ENCODE results near the gene DVL2. TPM values are rescaled to one million over a fixed set of nuclear protein-coding genes. Genes with fewer than 3 reads are reported as not detected.

DVL2 gene
- total and polyA plus RNA-seq, 8 donors, result 36.9 to 59.7 (median 52.3) TPM

DNA sequence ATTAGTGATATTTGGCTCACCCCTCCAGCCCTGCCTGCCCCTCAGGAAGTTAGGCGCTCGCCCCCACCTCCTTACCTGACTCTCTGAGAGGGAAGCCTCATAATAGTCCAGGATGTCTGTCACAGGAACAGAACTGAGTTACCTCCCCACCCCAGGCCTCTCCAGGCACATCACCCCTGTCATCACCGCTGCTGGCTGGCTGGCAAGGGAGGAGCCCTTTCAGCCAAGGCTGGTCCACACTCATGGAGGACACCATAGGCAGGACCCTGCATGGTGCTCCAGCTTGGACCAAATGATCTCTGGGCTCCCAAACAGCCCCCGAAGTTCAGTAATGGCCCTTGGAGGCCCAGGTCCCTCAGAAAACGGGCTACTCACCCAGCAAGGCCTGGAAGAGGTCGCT lies 16.2 kb downstream of the DVL2 start:
- peak overlapping the region in 1 of 2 donors; percentile 33 for H3K27ac ChIP-seq
- no peak overlapping the region for H3K4me3 ChIP-seq
- no peaks in the 10 kb centered on the region for H3K9me3 ChIP-seq
- peaks cover 22 to 74% of the 10 kb centered on the region in 2 donors for H3K4me1 ChIP-seq
- no peak for ATAC-seq
- intact Hi-C loops (cut with DNase I), result no loop called here
- H3K27me3 ChIP-seq, result no peaks in the 10 kb centered on the region
- DNase-seq, result no peak
- peaks cover 0 to 25% of the 10 kb centered on the region in 2 donors for H3K36me3 ChIP-seq
- TF ChIP-seq, protein P1, sequence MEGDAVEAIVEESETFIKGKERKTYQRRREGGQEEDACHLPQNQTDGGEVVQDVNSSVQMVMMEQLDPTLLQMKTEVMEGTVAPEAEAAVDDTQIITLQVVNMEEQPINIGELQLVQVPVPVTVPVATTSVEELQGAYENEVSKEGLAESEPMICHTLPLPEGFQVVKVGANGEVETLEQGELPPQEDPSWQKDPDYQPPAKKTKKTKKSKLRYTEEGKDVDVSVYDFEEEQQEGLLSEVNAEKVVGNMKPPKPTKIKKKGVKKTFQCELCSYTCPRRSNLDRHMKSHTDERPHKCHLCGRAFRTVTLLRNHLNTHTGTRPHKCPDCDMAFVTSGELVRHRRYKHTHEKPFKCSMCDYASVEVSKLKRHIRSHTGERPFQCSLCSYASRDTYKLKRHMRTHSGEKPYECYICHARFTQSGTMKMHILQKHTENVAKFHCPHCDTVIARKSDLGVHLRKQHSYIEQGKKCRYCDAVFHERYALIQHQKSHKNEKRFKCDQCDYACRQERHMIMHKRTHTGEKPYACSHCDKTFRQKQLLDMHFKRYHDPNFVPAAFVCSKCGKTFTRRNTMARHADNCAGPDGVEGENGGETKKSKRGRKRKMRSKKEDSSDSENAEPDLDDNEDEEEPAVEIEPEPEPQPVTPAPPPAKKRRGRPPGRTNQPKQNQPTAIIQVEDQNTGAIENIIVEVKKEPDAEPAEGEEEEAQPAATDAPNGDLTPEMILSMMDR (IDR thresholded peaks at IDR 0.05), result no peak

DNA sequence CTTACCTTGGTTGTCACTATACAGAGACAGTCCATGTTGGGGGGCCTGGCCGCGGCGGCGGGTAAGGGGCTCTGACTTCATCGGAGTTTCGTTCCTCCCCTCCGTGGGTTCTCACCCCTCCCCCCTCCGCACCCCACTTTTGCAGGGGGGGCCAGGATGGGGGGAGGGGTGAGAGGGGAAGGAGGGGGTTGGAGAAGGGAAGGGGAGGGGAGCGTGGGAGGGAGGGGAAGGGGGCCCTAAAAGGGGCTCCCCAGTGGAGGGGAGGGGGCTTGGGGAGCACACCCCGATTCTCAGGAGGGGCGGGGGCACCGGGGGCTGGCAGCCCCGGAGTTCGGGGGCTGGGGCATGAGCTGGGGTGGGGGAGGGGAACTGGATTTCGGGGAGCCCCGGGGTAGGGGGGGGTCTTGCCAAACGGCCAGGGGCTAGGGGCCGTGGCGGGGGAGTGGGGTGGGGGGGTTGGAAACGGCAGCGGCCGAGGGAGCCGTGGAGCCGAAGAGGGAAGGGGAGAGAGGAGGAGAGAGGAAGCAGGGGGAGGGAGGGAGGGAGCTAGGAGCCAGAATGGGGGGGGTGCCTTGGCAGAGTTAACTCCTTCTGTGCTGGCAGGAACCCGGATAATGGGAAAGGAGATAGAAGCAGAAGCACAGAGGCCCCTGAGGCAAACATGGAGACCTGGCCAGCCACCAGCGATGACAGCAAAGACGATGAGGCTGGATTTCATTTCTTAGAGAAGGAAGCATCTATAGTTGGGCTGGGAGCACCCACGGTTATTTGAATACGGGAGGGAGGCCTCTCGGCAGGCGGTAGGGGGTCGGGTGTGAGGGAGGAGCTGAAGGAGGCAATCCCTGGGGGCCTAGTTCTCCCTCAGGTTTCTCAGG lies 17.0 kb downstream of the DVL2 start:
- Histone ChIP-seq H3K4me3 (peak overlapping the region; percentile 36 to 49), H3K4me1 (peaks cover 22 to 74% of the 10 kb centered on the region in 2 donors), H3K27me3 (no peaks in the 10 kb centered on the region), H3K27ac (peak overlapping the region; percentile 33 to 43), H3K9me3 (no peaks in the 10 kb centered on the region), H3K36me3 (peaks cover 0 to 17% of the 10 kb centered on the region in 2 donors)
- DNase-seq (peak in 3 of 4 donors; percentile 56 to 90 (median 72)), ATAC-seq (no peak)
- TF ChIP-seq, protein P1 (IDR thresholded peaks at IDR 0.05), result no peak
- intact Hi-C loops (cut with DNase I), result no loop called here

DNA sequence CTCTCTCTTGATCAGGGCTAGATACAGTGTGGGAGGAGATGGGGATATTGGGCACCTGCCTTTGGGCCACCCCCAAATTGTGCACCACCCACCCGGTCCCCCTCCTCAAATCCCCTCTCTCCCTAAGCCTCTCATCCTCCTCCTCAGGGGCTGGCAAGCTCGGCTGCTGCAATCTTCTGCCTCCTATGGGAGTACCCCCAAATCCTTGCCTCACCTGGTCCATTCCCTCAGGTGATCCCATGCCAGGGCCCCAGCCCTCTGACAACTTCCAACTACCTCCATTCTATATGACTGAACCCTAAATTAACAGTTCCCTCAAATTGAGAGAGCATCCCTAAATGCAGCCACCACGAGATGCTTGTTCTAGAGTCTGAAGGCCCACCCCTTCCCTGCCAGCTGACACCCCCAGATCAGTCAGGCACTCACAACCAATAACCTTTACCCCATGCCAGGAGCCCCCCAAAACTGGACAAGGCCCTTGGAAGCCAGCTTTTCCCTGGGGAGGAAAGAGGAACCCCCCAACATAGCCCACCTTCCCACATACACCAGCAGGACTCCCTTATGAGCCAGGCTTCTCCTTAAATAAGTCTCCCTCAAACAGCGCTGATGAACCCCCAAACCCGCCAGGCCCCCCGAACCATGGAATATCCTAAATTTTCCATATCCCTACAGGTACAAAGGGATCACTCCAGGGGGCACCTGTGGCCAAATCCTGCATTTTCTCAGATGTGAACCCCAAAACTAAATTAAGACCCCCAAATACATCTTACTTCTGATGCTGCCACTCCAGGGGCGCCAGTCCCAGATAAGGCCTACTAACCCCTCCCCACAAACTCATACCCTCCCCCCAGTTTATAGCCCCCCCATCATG lies 17.8 kb downstream of the DVL2 start:
- H3K4me1 ChIP-seq, result peaks cover 23 to 67% of the 10 kb centered on the region in 2 donors
- DNase-seq (no peak), ATAC-seq (no peak)
- H3K27me3 ChIP-seq, result no peaks in the 10 kb centered on the region
- H3K4me3 ChIP-seq, result peak overlapping the region; percentile 36 to 49
- peaks cover 0 to 8% of the 10 kb centered on the region in 2 donors for H3K36me3 ChIP-seq
- TF ChIP-seq, protein P1 (IDR thresholded peaks at IDR 0.05), result no peak
- peak overlapping the region; percentile 33 to 43 for H3K27ac ChIP-seq
- no peaks in the 10 kb centered on the region for H3K9me3 ChIP-seq
- intact Hi-C loops (cut with DNase I), result no loop called here

DNA sequence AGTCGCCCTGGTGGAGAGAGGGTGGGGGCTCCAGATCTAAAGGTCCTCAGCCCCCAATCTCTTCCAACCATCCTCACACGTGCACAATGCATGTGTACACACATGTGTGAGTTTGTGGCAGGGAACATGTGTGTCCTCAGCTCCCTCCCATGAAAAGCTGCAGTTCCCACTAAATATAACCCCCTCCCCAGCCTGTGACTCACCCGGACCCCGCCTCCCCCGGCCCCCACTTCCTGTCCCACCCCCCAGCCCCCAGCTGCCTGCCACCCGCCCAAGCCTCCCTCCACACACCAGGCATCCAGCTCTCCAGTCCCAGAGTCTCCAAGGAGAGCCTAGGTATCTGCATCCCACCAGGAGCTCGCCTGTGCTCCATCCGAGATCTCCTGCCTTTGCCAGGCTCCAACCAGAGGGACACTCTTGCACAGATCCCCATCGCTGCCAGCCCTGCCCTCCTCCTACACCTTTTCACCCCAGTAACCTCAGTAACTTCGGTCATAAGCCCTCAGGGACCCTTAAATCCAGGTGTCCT lies 18.6 kb downstream of the DVL2 start:
- DNase-seq (peak in 1 of 4 donors; percentile 39), ATAC-seq (no peak)
- peak overlapping the region in 1 of 2 donors; percentile 79 for H3K27ac ChIP-seq
- H3K36me3 ChIP-seq, result peaks cover 0 to under 1% of the 10 kb centered on the region in 2 donors
- H3K9me3 ChIP-seq, result no peaks in the 10 kb centered on the region
- intact Hi-C loops (cut with DNase I), result no loop called here
- peak overlapping the region in 1 of 2 donors; percentile 56 for H3K4me3 ChIP-seq
- H3K27me3 ChIP-seq, result no peaks in the 10 kb centered on the region
- TF ChIP-seq, protein P1 (IDR thresholded peaks at IDR 0.05), result no peak
- H3K4me1 ChIP-seq, result peaks cover 16 to 59% of the 10 kb centered on the region in 2 donors

Data from left lung (tissue), 10 donors.